KMS-11 (cell line): ENCODE data around the gene FNDC3B.

Experiments
- H2AFZ ChIP-seq: fragments of 200-600 bp; sonication (generic); 2 replicates; pipeline ENCODE4 v1.6.1; 2016; ENCODE audit warnings: antibody characterized with exemption, mixed run types, low read depth
- H3K27ac ChIP-seq: fragments of 200-600 bp; sonication (generic); 2 replicates; pipeline ENCODE4 v1.6.1; 2016; ENCODE audit warnings: mild to moderate bottlenecking, mixed run types
- H3K27me3 ChIP-seq: fragments of 200-600 bp; sonication (generic); 2 replicates; pipeline ENCODE4 v1.6.1; 2017; ENCODE audit warnings: mild to moderate bottlenecking, low read depth, mixed run types, moderate library complexity; ENCODE audit not compliant: insufficient read depth
- H3K36me3 ChIP-seq: fragments of 200-600 bp; sonication (generic); 2 replicates; pipeline ENCODE4 v1.6.1; 2017; ENCODE audit warnings: mild to moderate bottlenecking, mixed run types; ENCODE audit not compliant: insufficient read depth
- H3K4me1 ChIP-seq: fragments of 200-600 bp; sonication (generic); 2 replicates; pipeline ENCODE4 v1.6.1; 2016; ENCODE audit warnings: mild to moderate bottlenecking, low read depth, mixed run types; ENCODE audit not compliant: poor library complexity, severe bottlenecking
- H3K4me2 ChIP-seq: fragments of 200-600 bp; sonication (generic); 2 replicates; pipeline ENCODE4 v1.7.0; 2016; ENCODE audit warnings: mild to moderate bottlenecking, mixed run types
- H3K4me3 ChIP-seq: fragments of 200-600 bp; sonication (generic); IDR thresholded peaks from 2 replicates; pipeline ENCODE4 v1.6.1; 2017; ENCODE audit warnings: low read depth, low read length, mixed read lengths; ENCODE audit not compliant: insufficient read depth
- H3K79me2 ChIP-seq: fragments of 200-600 bp; sonication (generic); 2 replicates; pipeline ENCODE4 v1.6.1; 2016; ENCODE audit warnings: low read depth, mixed run types; ENCODE audit not compliant: insufficient read depth
- H3K9ac ChIP-seq: fragments of 200-600 bp; sonication (generic); 2 replicates; pipeline ENCODE4 v1.6.1; 2016; ENCODE audit warnings: mild to moderate bottlenecking, mixed run types
- H4K20me1 ChIP-seq: fragments of 200-600 bp; sonication (generic); 2 replicates; pipeline ENCODE4 v1.6.1; 2016; ENCODE audit warnings: mild to moderate bottlenecking, mixed run types; ENCODE audit not compliant: insufficient read depth
- CTCF ChIP-seq: fragments of 200-600 bp; sonication (generic); conservative IDR thresholded peaks from 2 replicates; pipeline ENCODE4 v1.6.1; 2017; ENCODE audit warnings: low read depth, mild to moderate bottlenecking, antibody characterized with exemption, low read length, moderate library complexity, mixed read lengths

FNDC3B gene

GRCh38 chr3:172343117-172343516, 303.7 kb downstream of the FNDC3B start:
- Histone ChIP-seq H3K9ac (no peak overlapping the region), H3K27me3 (no peaks in the 10 kb centered on the region), H3K79me2 (no peaks in the 10 kb centered on the region), H3K27ac (no peak overlapping the region), H3K4me2 (no peak overlapping the region), H3K4me3 (no peak overlapping the region), H3K36me3 (peaks cover 8% of the 10 kb centered on the region; the same call in 1 of the 2 replicates), H2AFZ (no peak overlapping the region), H4K20me1 (no peaks in the 10 kb centered on the region), H3K4me1 (peaks cover 10% of the 10 kb centered on the region)
- TF ChIP-seq CTCF, result no peak

- no peak for TF ChIP-seq CTCF
- H3K79me2 ChIP-seq, result no peaks in the 10 kb centered on the region
- no peak overlapping the region for H3K4me2 ChIP-seq
- H3K4me1 ChIP-seq, result peaks cover 1% of the 10 kb centered on the region
- no peak overlapping the region for H3K4me3 ChIP-seq
- H3K27me3 ChIP-seq, result no peaks in the 10 kb centered on the region
- H3K36me3 ChIP-seq, result peaks cover 8% of the 10 kb centered on the region; the same call in 1 of the 2 replicates
- no peaks in the 10 kb centered on the region for H4K20me1 ChIP-seq
- H2AFZ ChIP-seq, result no peak overlapping the region
- no peak overlapping the region for H3K27ac ChIP-seq
- H3K9ac ChIP-seq, result no peak overlapping the region
Measured at GRCh38 chr3:172343979-172344378, 304.6 kb downstream of the FNDC3B start.

GRCh38 chr3:172346161-172346560, 306.8 kb downstream of the FNDC3B start:
- Histone ChIP-seq H3K79me2 (no peaks in the 10 kb centered on the region), H2AFZ (no peak overlapping the region), H3K27me3 (no peaks in the 10 kb centered on the region), H3K4me3 (no peak overlapping the region), H4K20me1 (no peaks in the 10 kb centered on the region), H3K4me1 (no peaks in the 10 kb centered on the region), H3K36me3 (peaks cover 8% of the 10 kb centered on the region; the same call in 1 of the 2 replicates), H3K9ac (no peak overlapping the region), H3K4me2 (no peak overlapping the region), H3K27ac (no peak overlapping the region)
- TF ChIP-seq CTCF, result no peak

- Histone ChIP-seq H3K4me3 (no peak overlapping the region), H3K4me2 (no peak overlapping the region), H3K4me1 (no peaks in the 10 kb centered on the region), H4K20me1 (no peaks in the 10 kb centered on the region), H3K9ac (no peak overlapping the region), H2AFZ (no peak overlapping the region), H3K36me3 (peaks cover 4% of the 10 kb centered on the region; the same call in 1 of the 2 replicates), H3K79me2 (no peaks in the 10 kb centered on the region), H3K27ac (no peak overlapping the region), H3K27me3 (no peaks in the 10 kb centered on the region)
- no peak for TF ChIP-seq CTCF
Measured at GRCh38 chr3:172347895-172348679, 308.7 kb downstream of the FNDC3B start.
